A549 (cell line): Measurements from ENCODE around the gene CMKLR1.

Source experiments
- CEBPB ChIP-seq, 2 experiments: fragments of >200 bp in 1 of 2; sonication (Bioruptor Twin) in 1 of 2; formaldehyde crosslinking in 1 of 2; IDR thresholded peaks; 2 replicates each; pipeline ENCODE4 v1.6.1; 2012 to 2016
- CHD2 ChIP-seq: fragments of 150-350 bp; IDR thresholded peaks from 2 replicates; pipeline ENCODE4 v1.6.1; 2014; ENCODE audit warnings: low read length; ENCODE audit not compliant: partially characterized antibody
- EP300 ChIP-seq, 2 experiments: fragments of >200 bp; sonication (Bioruptor Twin); formaldehyde crosslinking; IDR thresholded peaks; 2 replicates in 1 of 2; 3 replicates in 1 of 2; pipeline ENCODE4 v1.6.1; 2016 to 2017
- JUN ChIP-seq, 2 experiments: fragments of >200 bp; sonication (Bioruptor Twin); formaldehyde crosslinking; IDR thresholded peaks; 2 replicates in 1 of 2; 3 replicates in 1 of 2; pipeline ENCODE4 v1.6.1; 2016 to 2017
- MAFK ChIP-seq: fragments of 450-650 bp; IDR thresholded peaks from 2 replicates; pipeline ENCODE4 v1.6.1; 2014; ENCODE audit not compliant: partially characterized antibody
- POLR2A ChIP-seq: IDR thresholded peaks from 2 replicates; pipeline ENCODE4 v1.6.1; 2012; ENCODE audit warnings: mild to moderate bottlenecking, low read length
- RAD21 ChIP-seq, 2 experiments: fragments of >200 bp in 1 of 2; sonication (Bioruptor Twin) in 1 of 2; formaldehyde crosslinking in 1 of 2; IDR thresholded peaks in 1 of 2; conservative IDR thresholded peaks in 1 of 2; 2 replicates in 1 of 2; 3 replicates in 1 of 2; pipeline ENCODE4 v1.6.1; 2012 to 2018; ENCODE audit warnings: inconsistent platforms in 1 of 2
- RFX5 ChIP-seq: fragments of 450-650 bp; IDR thresholded peaks from 2 replicates; pipeline ENCODE4 v1.7.1; 2014; ENCODE audit warnings: antibody characterized with exemption, mild to moderate bottlenecking, moderate library complexity
- SREBF2 ChIP-seq: fragments of 450-650 bp; IDR thresholded peaks from 2 replicates; pipeline ENCODE4 v1.6.1; 2014; ENCODE audit warnings: mild to moderate bottlenecking, moderate library complexity
- ZSCAN20 ChIP-seq: fragments of 250-450 bp; sonication (Bioruptor Pico); IDR thresholded peaks from 2 replicates; pipeline ENCODE4 v1.8.0; 2022; ENCODE audit warnings: mild to moderate bottlenecking, moderate library complexity
- TF ChIP-seq, protein P1 (sequence below): fragments of 200-600 bp; sonication (generic); IDR thresholded peaks from 2 replicates; pipeline ENCODE4 v1.6.1; 2016; ENCODE audit warnings: antibody characterized with exemption, mild to moderate bottlenecking, moderate library complexity
- TF ChIP-seq, protein P2 (sequence below): fragments of >200 bp; sonication (Bioruptor Twin); formaldehyde crosslinking; IDR thresholded peaks from 3 replicates; pipeline ENCODE4 v1.5.1; 2016

DNA sequence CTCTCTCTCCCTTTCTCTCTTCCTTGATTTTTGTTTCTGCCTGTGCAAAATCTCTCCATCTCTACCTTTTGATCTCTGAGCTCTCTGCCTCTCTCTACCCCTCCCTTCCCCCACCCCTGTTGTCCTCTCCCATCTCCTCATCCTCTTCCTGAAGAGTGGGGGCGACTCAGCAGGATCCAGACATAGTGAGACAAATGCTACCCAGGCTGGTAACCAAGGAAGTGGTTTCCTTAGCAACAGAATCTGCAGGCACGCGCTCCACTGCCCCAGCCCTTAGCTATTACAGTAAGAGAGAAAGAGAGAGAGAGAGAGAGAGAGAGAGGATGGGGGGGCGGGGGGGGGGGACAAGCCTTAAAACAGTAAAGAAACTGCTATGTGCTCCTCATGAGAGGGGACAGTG is 85.6 kb downstream of the CMKLR1 start:
- TF ChIP-seq, protein P1, sequence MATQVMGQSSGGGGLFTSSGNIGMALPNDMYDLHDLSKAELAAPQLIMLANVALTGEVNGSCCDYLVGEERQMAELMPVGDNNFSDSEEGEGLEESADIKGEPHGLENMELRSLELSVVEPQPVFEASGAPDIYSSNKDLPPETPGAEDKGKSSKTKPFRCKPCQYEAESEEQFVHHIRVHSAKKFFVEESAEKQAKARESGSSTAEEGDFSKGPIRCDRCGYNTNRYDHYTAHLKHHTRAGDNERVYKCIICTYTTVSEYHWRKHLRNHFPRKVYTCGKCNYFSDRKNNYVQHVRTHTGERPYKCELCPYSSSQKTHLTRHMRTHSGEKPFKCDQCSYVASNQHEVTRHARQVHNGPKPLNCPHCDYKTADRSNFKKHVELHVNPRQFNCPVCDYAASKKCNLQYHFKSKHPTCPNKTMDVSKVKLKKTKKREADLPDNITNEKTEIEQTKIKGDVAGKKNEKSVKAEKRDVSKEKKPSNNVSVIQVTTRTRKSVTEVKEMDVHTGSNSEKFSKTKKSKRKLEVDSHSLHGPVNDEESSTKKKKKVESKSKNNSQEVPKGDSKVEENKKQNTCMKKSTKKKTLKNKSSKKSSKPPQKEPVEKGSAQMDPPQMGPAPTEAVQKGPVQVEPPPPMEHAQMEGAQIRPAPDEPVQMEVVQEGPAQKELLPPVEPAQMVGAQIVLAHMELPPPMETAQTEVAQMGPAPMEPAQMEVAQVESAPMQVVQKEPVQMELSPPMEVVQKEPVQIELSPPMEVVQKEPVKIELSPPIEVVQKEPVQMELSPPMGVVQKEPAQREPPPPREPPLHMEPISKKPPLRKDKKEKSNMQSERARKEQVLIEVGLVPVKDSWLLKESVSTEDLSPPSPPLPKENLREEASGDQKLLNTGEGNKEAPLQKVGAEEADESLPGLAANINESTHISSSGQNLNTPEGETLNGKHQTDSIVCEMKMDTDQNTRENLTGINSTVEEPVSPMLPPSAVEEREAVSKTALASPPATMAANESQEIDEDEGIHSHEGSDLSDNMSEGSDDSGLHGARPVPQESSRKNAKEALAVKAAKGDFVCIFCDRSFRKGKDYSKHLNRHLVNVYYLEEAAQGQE, result no peak
- TF ChIP-seq EP300 (IDR thresholded peaks at IDR 0.05) (no peak), RAD21 (conservative IDR thresholded peaks at IDR 0.05 in 1 of 2, IDR thresholded peaks at IDR 0.05 in 1 of 2) (no peak), RFX5 (no peak), POLR2A (no peak), JUN (IDR thresholded peaks at IDR 0.05) (no peak), SREBF2 (no peak), ZSCAN20 (CRISPR knock-in tag) (no peak), MAFK (no peak), CEBPB (IDR thresholded peaks at IDR 0.05) (no peak), CHD2 (no peak)
- TF ChIP-seq, protein P2, sequence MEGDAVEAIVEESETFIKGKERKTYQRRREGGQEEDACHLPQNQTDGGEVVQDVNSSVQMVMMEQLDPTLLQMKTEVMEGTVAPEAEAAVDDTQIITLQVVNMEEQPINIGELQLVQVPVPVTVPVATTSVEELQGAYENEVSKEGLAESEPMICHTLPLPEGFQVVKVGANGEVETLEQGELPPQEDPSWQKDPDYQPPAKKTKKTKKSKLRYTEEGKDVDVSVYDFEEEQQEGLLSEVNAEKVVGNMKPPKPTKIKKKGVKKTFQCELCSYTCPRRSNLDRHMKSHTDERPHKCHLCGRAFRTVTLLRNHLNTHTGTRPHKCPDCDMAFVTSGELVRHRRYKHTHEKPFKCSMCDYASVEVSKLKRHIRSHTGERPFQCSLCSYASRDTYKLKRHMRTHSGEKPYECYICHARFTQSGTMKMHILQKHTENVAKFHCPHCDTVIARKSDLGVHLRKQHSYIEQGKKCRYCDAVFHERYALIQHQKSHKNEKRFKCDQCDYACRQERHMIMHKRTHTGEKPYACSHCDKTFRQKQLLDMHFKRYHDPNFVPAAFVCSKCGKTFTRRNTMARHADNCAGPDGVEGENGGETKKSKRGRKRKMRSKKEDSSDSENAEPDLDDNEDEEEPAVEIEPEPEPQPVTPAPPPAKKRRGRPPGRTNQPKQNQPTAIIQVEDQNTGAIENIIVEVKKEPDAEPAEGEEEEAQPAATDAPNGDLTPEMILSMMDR, result no peak
